Breast epithelium (tissue), 3 donors: Measurements from ENCODE around the gene GPX3.

ENCODE experiments used
- CTCF ChIP-seq, 3 donors: fragments of 450-650 bp; IDR thresholded peaks; one replicate each; pipeline ENCODE4 v1.5.1; 2016 to 2017; ENCODE audit warnings: antibody characterized with exemption in 3 of 3, mild to moderate bottlenecking in 3 of 3, moderate library complexity in 3 of 3
- POLR2A ChIP-seq: fragments of 450-650 bp; IDR thresholded peaks from one replicate; pipeline ENCODE4 v1.6.1; 2016; ENCODE audit warnings: antibody characterized with exemption, mild to moderate bottlenecking, moderate library complexity
- POLR2AphosphoS5 ChIP-seq, 3 donors: sonication (generic); formaldehyde crosslinking; IDR thresholded peaks; one replicate each; pipeline ENCODE4 v1.6.1; 2017; ENCODE audit warnings: antibody characterized with exemption in 3 of 3

- TF ChIP-seq CTCF (IDR thresholded peaks at IDR 0.05), result no peak
- no peak for TF ChIP-seq POLR2AphosphoS5 (IDR thresholded peaks at IDR 0.05)
- TF ChIP-seq POLR2A, result no peak
Measured at GRCh38 chr5:151006704-151007334, 13.6 kb upstream of the GPX3 start.
